PFSK-1 (cell line): Measurements from ENCODE around the gene QPRT.

Experiments used
- FOXP2 ChIP-seq: optimal IDR thresholded peaks from 2 replicates; pipeline ENCODE3; 2011; ENCODE audit warnings: borderline replicate concordance, control low read depth, inconsistent platforms; ENCODE audit not compliant: insufficient read depth; ENCODE audit errors: extremely low read length, extremely low read depth
- POLR2AphosphoS5 ChIP-seq: IDR thresholded peaks from 2 replicates; pipeline ENCODE4 v1.6.1; 2012; ENCODE audit warnings: low read depth, mild to moderate bottlenecking, control low read depth, low read length, moderate library complexity
- SIN3A ChIP-seq: IDR thresholded peaks from 2 replicates; pipeline ENCODE4 v1.6.1; 2012; ENCODE audit warnings: mild to moderate bottlenecking, low read length, moderate library complexity, borderline replicate concordance; ENCODE audit not compliant: insufficient read depth
- TAF1 ChIP-seq: IDR thresholded peaks from 2 replicates; pipeline ENCODE4 v1.6.1; 2012; ENCODE audit warnings: low read length, control low read depth, borderline replicate concordance; ENCODE audit not compliant: insufficient read depth
- TF ChIP-seq, protein P1 (sequence below), 2 experiments: IDR thresholded peaks; 2 replicates each; pipeline versions ENCODE4 v1.6.1 to v1.8.0; 2011 to 2012; ENCODE audit warnings: low read depth in 2 of 2, low read length in 2 of 2, control low read depth in 1 of 2, inconsistent platforms in 1 of 2, mild to moderate bottlenecking in 1 of 2, moderate library complexity in 1 of 2; ENCODE audit not compliant: insufficient read depth in 1 of 2

QPRT gene

GRCh38 chr16:29743827-29744531, 65.0 kb downstream of the QPRT start:
- no peak for TF ChIP-seq TAF1
- TF ChIP-seq SIN3A = no peak
- no peak for TF ChIP-seq FOXP2
- TF ChIP-seq, protein P1, sequence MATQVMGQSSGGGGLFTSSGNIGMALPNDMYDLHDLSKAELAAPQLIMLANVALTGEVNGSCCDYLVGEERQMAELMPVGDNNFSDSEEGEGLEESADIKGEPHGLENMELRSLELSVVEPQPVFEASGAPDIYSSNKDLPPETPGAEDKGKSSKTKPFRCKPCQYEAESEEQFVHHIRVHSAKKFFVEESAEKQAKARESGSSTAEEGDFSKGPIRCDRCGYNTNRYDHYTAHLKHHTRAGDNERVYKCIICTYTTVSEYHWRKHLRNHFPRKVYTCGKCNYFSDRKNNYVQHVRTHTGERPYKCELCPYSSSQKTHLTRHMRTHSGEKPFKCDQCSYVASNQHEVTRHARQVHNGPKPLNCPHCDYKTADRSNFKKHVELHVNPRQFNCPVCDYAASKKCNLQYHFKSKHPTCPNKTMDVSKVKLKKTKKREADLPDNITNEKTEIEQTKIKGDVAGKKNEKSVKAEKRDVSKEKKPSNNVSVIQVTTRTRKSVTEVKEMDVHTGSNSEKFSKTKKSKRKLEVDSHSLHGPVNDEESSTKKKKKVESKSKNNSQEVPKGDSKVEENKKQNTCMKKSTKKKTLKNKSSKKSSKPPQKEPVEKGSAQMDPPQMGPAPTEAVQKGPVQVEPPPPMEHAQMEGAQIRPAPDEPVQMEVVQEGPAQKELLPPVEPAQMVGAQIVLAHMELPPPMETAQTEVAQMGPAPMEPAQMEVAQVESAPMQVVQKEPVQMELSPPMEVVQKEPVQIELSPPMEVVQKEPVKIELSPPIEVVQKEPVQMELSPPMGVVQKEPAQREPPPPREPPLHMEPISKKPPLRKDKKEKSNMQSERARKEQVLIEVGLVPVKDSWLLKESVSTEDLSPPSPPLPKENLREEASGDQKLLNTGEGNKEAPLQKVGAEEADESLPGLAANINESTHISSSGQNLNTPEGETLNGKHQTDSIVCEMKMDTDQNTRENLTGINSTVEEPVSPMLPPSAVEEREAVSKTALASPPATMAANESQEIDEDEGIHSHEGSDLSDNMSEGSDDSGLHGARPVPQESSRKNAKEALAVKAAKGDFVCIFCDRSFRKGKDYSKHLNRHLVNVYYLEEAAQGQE (IDR thresholded peaks at IDR 0.05; ENCODE audit: insufficient read depth in 1 of 2, low read depth in 2 of 2, low read length in 2 of 2) = no peak
- no peak for TF ChIP-seq POLR2AphosphoS5

DNA sequence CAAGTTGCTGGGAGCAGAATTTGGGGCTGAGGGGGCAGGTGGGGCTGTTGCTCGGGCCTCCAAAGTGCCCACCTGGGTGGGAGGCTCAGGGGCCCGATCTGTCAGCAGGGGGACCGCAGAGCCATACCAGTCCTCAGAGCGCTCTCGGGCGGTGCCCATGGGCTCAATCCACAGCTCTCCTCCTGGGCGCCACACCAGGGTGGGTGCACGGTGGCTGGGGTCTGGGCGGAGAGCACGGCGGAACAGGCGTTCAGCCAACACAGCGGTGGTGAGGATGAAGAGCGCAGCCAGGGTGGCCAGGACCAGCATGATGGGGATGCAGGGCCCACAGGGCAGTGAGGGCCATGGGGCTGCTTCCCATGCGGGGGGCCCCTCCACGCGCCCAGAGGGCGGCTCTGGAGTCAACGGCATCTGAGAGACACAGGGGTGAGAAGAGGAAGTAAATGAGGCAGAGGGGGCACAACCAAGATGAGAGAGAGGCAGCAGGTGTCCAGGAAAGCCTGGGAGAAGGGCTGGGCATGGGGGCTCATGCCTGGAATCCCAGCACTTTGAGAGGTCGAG, 65.6 kb downstream of the QPRT start:
- TF ChIP-seq, protein P1 (IDR thresholded peaks at IDR 0.05; ENCODE audit: insufficient read depth in 1 of 2, low read depth in 2 of 2, low read length in 2 of 2) = no peak
- no peak for TF ChIP-seq TAF1
- no peak for TF ChIP-seq POLR2AphosphoS5
- TF ChIP-seq SIN3A = no peak
- TF ChIP-seq FOXP2 = no peak

DNA sequence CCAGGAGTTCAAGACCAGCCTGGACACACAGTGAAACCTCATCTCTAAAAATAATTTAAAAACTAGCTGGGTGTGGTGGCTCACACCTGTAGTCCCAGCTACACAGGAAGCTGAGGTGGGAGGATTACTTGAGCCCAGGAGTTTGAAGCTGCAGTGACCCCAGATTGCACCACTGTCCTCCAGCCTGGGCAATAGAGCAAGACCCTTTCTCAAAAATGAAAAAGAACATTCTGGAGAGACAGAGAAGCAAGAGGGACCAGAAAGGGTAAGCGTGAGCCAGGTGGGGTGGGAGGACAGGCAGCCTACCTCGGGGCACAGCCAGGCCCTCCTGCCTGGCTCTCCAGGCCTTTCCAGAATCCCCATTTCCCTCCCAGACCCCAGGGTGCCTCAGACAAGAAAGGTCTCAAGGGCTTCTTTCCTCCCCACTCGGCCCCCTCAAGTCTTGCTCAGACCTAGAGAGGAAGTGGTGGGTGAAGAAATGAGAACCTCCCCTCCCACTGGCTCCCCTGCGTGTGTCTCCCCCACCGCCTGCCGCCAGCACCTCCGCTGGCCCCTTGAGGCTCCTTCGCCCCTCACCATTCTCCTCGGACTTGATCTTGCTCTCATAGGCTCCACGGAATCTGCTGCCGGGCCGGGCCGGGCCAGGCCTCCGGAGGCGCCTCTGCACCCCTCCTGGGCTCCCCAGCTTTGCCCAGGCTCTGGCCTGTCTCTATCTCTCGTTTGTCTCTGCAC, 66.3 kb downstream of the QPRT start:
- TF ChIP-seq POLR2AphosphoS5 = no peak
- TF ChIP-seq SIN3A = no peak
- TF ChIP-seq, protein P1 (IDR thresholded peaks at IDR 0.05; ENCODE audit: insufficient read depth in 1 of 2, low read depth in 2 of 2, low read length in 2 of 2) = no peak
- no peak for TF ChIP-seq FOXP2
- no peak for TF ChIP-seq TAF1

DNA sequence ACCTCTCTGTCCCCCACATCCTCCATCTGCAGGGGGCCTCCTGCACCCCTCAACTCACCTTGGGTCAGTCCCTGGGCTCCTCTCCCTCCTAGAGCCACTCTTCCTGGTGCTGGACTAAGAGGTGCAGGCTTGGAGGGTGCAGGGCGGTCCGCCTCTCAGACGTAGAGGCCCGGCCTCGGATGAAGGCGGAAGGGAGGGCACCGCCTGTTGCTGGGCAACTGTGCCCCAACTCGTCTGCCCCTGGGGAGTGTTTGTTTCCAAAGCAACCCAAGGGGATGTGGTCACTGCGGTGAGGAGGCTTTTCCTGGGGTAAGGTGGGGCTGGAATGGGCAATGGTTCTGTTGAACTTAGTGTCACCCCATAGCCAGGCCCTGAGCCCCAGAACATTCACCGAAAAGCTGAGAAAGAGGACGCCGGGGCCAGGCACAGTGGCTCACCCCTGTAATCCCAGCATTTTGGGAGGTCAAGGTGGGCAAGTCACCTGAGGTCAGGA, 66.9 kb downstream of the QPRT start, which contains the start of gene C16orf54:
TSS of gene C16orf54 (minus strand) at position 138 of the 493 bp plus-strand sequence. CDS start 1,039 bp downstream, outside the sequence.
- no peak for TF ChIP-seq TAF1
- no peak for TF ChIP-seq SIN3A
- no peak for TF ChIP-seq POLR2AphosphoS5
- TF ChIP-seq FOXP2 = no peak
- TF ChIP-seq, protein P1 (IDR thresholded peaks at IDR 0.05; ENCODE audit: insufficient read depth in 1 of 2, low read depth in 2 of 2, low read length in 2 of 2) = no peak
